GM12878 (cell line): ENCODE measurements around the gene PACS1. TPM values are rescaled to one million over a fixed set of nuclear protein-coding genes. Genes with fewer than 3 reads are reported as not detected.
A peak's percentile ranks its signal among the peaks of the same experiment; 100 is the strongest.

Source experiments
- ATAC-seq: fragments of 200-7000 bp; cut with Tn5 transposase; 3 replicates; pipeline ENCODE4 v1.9.1; 2020; ENCODE audit warnings: mild to moderate bottlenecking, moderate library complexity
- BruUV-seq: library from RNA; stranded (reverse); fragments of 400-500 nt; replicated peaks from 2 replicates; lab custom pipeline; 2021; lab: Mats Ljungman, UMichigan
- CTCF ChIA-PET: fragments of 300-600 bp; sonication (Branson Sonifier 250); formaldehyde crosslinking; extraction: SDS; loops from one replicate; lab custom pipeline; 2021; ENCODE audit warnings: inconsistent platforms; lab: Yijun Ruan, JAX
- POLR2A ChIA-PET: fragments of 350-600 bp; formaldehyde crosslinking; extraction: SDS; loops from one replicate; lab custom pipeline; 2021; ENCODE audit warnings: inconsistent platforms; lab: Charles Lee
- RAD21 ChIA-PET: fragments of 300-600 bp; sonication (Branson Sonifier 250); formaldehyde crosslinking; loops from one replicate; lab custom pipeline; 2023; ENCODE audit warnings: antibody characterized with exemption; ENCODE audit not compliant: unreplicated experiment; lab: Charles Lee
- SMC1A ChIA-PET: fragments of 300-600 bp; sonication (Branson Sonifier 250); formaldehyde crosslinking; loops from one replicate; lab custom pipeline; 2023; ENCODE audit not compliant: unreplicated experiment, uncharacterized antibody; lab: Charles Lee
- DNase-seq: peaks from one replicate; pipeline ENCODE4 v3.0.0-alpha.2; 2011; ENCODE audit warnings: low read depth, low spot score
- FAIRE-seq: peaks from 3 replicates; lab custom pipeline; 2011; peaks lifted over from hg19 to GRCh38; lab: Jason Lieb, UNC
- H2AFZ ChIP-seq: 2 replicates; pipeline ENCODE4 v1.6.0; 2011; ENCODE audit warnings: low read depth, low read length, control low read depth; ENCODE audit not compliant: control insufficient read depth
- H3K27ac ChIP-seq: 2 replicates; pipeline ENCODE4 v1.5.1; 2011; ENCODE audit warnings: control low read depth; ENCODE audit not compliant: control insufficient read depth, insufficient read depth
- H3K27me3 ChIP-seq, 2 experiments: replicated peaks in 1 of 2; 2 replicates each; pipeline versions ENCODE4 v1.6.0 to v1.6.1; 2011; ENCODE audit warnings: low read length in 1 of 2; ENCODE audit not compliant: control insufficient read depth in 2 of 2, insufficient read depth in 2 of 2
- H3K36me3 ChIP-seq, 2 experiments: 2 replicates each; pipeline ENCODE4 v1.5.1; 2011; ENCODE audit warnings: low read length in 1 of 2; ENCODE audit not compliant: control insufficient read depth in 2 of 2, insufficient read depth in 2 of 2
- H3K4me1 ChIP-seq: 2 replicates; pipeline ENCODE4 v1.6.1; 2011; ENCODE audit warnings: mild to moderate bottlenecking, low read length, moderate library complexity, mixed read lengths; ENCODE audit not compliant: control insufficient read depth, insufficient read depth
- H3K4me2 ChIP-seq: 2 replicates; pipeline ENCODE4 v1.6.0; 2011; ENCODE audit warnings: control low read depth; ENCODE audit not compliant: control insufficient read depth, insufficient read depth
- H3K4me3 ChIP-seq: fragments of 200-600 bp; sonication (generic); 2 replicates; pipeline ENCODE4 v1.5.1; 2016
- H3K79me2 ChIP-seq: 2 replicates; pipeline ENCODE4 v1.6.0; 2011; ENCODE audit warnings: low read length; ENCODE audit not compliant: control insufficient read depth, insufficient read depth
- H3K9ac ChIP-seq: 2 replicates; pipeline ENCODE4 v1.8.0; 2011; ENCODE audit warnings: low read length, control low read depth, mixed read lengths; ENCODE audit not compliant: control insufficient read depth, insufficient read depth
- H3K9me3 ChIP-seq: replicated peaks from 3 replicates; pipeline ENCODE4 v1.5.1; 2011; ENCODE audit warnings: mild to moderate bottlenecking, low read length; ENCODE audit not compliant: control insufficient read depth, insufficient read depth
- H4K20me1 ChIP-seq: 2 replicates; pipeline ENCODE4 v1.6.0; 2011; ENCODE audit not compliant: control insufficient read depth, insufficient read depth
- BCLAF1 ChIP-seq: fragments of 450-650 bp; IDR thresholded peaks from 2 replicates; pipeline ENCODE4 v1.6.1; 2017; ENCODE audit warnings: antibody characterized with exemption, mild to moderate bottlenecking, moderate library complexity
- BRCA1 ChIP-seq: IDR thresholded peaks from 2 replicates; pipeline ENCODE4 v1.6.1; 2011; ENCODE audit warnings: low read depth, low read length, improper control_type of control experiment
- FOXM1 ChIP-seq: IDR thresholded peaks from 2 replicates; pipeline ENCODE4 v1.6.1; 2012; ENCODE audit warnings: low read depth, mild to moderate bottlenecking, inconsistent platforms, low read length, moderate library complexity
- HDGF ChIP-seq: fragments of 450-650 bp; IDR thresholded peaks from 2 replicates; pipeline ENCODE4 v1.6.1; 2016; ENCODE audit warnings: antibody characterized with exemption
- IKZF1 ChIP-seq: fragments of 450-650 bp; conservative IDR thresholded peaks from 2 replicates; pipeline ENCODE4 v1.6.1; 2017; ENCODE audit warnings: antibody characterized with exemption, mild to moderate bottlenecking
- NRF1 ChIP-seq: conservative IDR thresholded peaks from 2 replicates; pipeline ENCODE4 v1.6.1; 2011; ENCODE audit warnings: mild to moderate bottlenecking, low read depth, low read length, improper control_type of control experiment
- RB1 ChIP-seq: fragments of 450-650 bp; formaldehyde crosslinking; IDR thresholded peaks from 2 replicates; pipeline ENCODE4 v1.6.1; 2017; ENCODE audit warnings: mild to moderate bottlenecking, borderline replicate concordance
- SRF ChIP-seq, 2 experiments: IDR thresholded peaks; 2 replicates each; pipeline ENCODE4 v1.6.1; 2011; ENCODE audit warnings: low read depth in 2 of 2, low read length in 2 of 2, mild to moderate bottlenecking in 1 of 2, moderate library complexity in 1 of 2
- WRNIP1 ChIP-seq: IDR thresholded peaks from 2 replicates; pipeline ENCODE4 v1.6.1; 2011; ENCODE audit warnings: low read depth, low read length, improper control_type of control experiment, borderline replicate concordance
- ZBTB11 ChIP-seq: fragments of 450-650 bp; formaldehyde crosslinking; IDR thresholded peaks from 2 replicates; pipeline ENCODE4 v1.5.0; 2022; ENCODE audit warnings: mild to moderate bottlenecking, missing genetic modification characterization
- WGBS: methylation state at CpG from one replicate; pipeline ENCODE4 v1.1.6; 2016; ENCODE audit warnings: low lambda C conversion rate; ENCODE audit not compliant: insufficient replicate concordance, insufficient coverage; ENCODE audit errors: missing lambda C conversion rate; 5-methylcytosine and 5-hydroxymethylcytosine counted together
- in situ Hi-C: fragments of 300-500 bp; cut with MboI; formaldehyde crosslinking; loops from 9 replicates; pipeline ENCODE4 v1.14.3; 2018; ENCODE audit warnings: mixed read lengths
- intact Hi-C: fragments of 100-400 bp; cut with micrococcal nuclease; formaldehyde crosslinking; loops from one replicate; pipeline ENCODE4 v1.14.2; 2022; ENCODE audit not compliant: unreplicated experiment
- polyA plus RNA-seq, 11 experiments: library from polyadenylated mRNA; depleted of rRNA in 4 of 11; unstranded in 6 of 11; stranded (reverse) in 5 of 11; fragments of >200 nt; fragmentation: Nextera tagmentation in 4 of 11; fragmentation: Illumina TruSeq in 1 of 11; extraction: Ambion mirVana in 4 of 11; extraction: Trizol in 1 of 11; gene quantifications; 1 replicate in 1 of 11; 2 replicates in 10 of 11; pipeline versions ENCODE4 v1.2.1 to v1.2.3, GENCODE V29; 2011 to 2016; ENCODE audit warnings: inconsistent platforms in 2 of 11, missing spikeins in 2 of 11, low read depth in 1 of 11
- total RNA-seq, 4 experiments: library from RNA; depleted of rRNA in 3 of 4; stranded (reverse); fragments of >200 nt in 3 of 4; fragmentation: Illumina TruSeq in 1 of 4; extraction: Trizol in 1 of 4; gene quantifications; 2 replicates each; pipeline versions ENCODE4 v1.2.1 to v1.2.3, GENCODE V29; 2013 to 2021
- TF ChIP-seq, protein P1 (sequence below): fragments of 450-650 bp; IDR thresholded peaks from 2 replicates; pipeline ENCODE4 v1.6.1; 2016; ENCODE audit warnings: mild to moderate bottlenecking
- TF ChIP-seq, protein P2 (sequence below): fragments of 450-650 bp; IDR thresholded peaks from 2 replicates; pipeline ENCODE4 v1.6.1; 2017; ENCODE audit warnings: mild to moderate bottlenecking, low read depth, inconsistent platforms; ENCODE audit not compliant: poor library complexity, severe bottlenecking

PACS1 gene
- total and polyA plus RNA-seq, 10 of the 15 experiments (the other 5 are each of a cell fraction or from before 2014, with no cell fraction given) = 1.1 to 74.3 (median 17.9) TPM

- H3K4me1 ChIP-seq = peaks cover 66% of the 10 kb centered on the region
- no peaks in the 10 kb centered on the region for H4K20me1 ChIP-seq
- RAD21 ChIA-PET = interaction anchor here (0.8 to 5.8 kb wide), 15 partner anchors 9 to 106 kb away, joined by 3 to 78 read pairs (median 6); partner anchors contain the start of gene PACS1
- FAIRE-seq = no peak
- DNase-seq = no peak
- peaks cover 0 to 1% of the 10 kb centered on the region in 2 experiments; a peak in 1 of 4 replicates for H3K36me3 ChIP-seq
- CTCF ChIA-PET = interaction anchor here (0.7 to 12.2 kb wide), 16 partner anchors 9 to 131 kb away, joined by 3 to 109 read pairs (median 6); partner anchors contain the start of gene PACS1
- H3K27ac ChIP-seq = peak overlapping the region; percentile 88
- POLR2A ChIA-PET = interaction anchor here (0.6 to 10.3 kb wide), 19 partner anchors 9 to 325 kb away, joined by 3 to 91 read pairs (median 7); partner anchors contain the start of genes BANF1, EIF1AD and SF3B2
- SMC1A ChIA-PET = interaction anchor here (1.1 to 14.6 kb wide), 17 partner anchors 8 to 105 kb away, joined by 3 to 265 read pairs (median 7); partner anchors contain the start of gene PACS1
- intact Hi-C loops = no loop called here
- H3K79me2 ChIP-seq = peaks cover 84% of the 10 kb centered on the region
- H3K27me3 ChIP-seq = no peaks in the 10 kb centered on the region
- peak; percentile 23 for ATAC-seq
- BruUV-seq = no TSS peak
- peak overlapping the region; percentile 98 for H3K4me2 ChIP-seq
- no peaks in the 10 kb centered on the region for H3K9me3 ChIP-seq
- in situ Hi-C loops = no loop called here
- H3K4me3 ChIP-seq = peak overlapping the region; percentile 25; the same call in 1 of the 2 replicates
- peak overlapping the region; percentile 66 for H3K9ac ChIP-seq
- H2AFZ ChIP-seq = no peak overlapping the region
- 21% methylated on average over 7 of the region's 7 CpGs for WGBS
- TF ChIP-seq BRCA1 (no peak), RB1 (no peak), FOXM1 (no peak), WRNIP1 (no peak), IKZF1 (no peak), NRF1 (no peak), BCLAF1 (no peak), SRF (IDR thresholded peaks at IDR 0.05; ENCODE audit: low read depth in 2 of 2, low read length in 2 of 2) (no peak), ZBTB11 (no peak), HDGF (no peak)
- TF ChIP-seq, protein P1, sequence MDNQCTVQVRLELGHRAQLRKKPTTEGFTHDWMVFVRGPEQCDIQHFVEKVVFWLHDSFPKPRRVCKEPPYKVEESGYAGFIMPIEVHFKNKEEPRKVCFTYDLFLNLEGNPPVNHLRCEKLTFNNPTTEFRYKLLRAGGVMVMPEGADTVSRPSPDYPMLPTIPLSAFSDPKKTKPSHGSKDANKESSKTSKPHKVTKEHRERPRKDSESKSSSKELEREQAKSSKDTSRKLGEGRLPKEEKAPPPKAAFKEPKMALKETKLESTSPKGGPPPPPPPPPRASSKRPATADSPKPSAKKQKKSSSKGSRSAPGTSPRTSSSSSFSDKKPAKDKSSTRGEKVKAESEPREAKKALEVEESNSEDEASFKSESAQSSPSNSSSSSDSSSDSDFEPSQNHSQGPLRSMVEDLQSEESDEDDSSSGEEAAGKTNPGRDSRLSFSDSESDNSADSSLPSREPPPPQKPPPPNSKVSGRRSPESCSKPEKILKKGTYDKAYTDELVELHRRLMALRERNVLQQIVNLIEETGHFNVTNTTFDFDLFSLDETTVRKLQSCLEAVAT = no peak
- TF ChIP-seq, protein P2, sequence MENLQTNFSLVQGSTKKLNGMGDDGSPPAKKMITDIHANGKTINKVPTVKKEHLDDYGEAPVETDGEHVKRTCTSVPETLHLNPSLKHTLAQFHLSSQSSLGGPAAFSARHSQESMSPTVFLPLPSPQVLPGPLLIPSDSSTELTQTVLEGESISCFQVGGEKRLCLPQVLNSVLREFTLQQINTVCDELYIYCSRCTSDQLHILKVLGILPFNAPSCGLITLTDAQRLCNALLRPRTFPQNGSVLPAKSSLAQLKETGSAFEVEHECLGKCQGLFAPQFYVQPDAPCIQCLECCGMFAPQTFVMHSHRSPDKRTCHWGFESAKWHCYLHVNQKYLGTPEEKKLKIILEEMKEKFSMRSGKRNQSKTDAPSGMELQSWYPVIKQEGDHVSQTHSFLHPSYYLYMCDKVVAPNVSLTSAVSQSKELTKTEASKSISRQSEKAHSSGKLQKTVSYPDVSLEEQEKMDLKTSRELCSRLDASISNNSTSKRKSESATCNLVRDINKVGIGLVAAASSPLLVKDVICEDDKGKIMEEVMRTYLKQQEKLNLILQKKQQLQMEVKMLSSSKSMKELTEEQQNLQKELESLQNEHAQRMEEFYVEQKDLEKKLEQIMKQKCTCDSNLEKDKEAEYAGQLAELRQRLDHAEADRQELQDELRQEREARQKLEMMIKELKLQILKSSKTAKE = no peak
Measured at GRCh38 chr11:66116576-66117361, 46.7 kb downstream of the PACS1 start.
